Smooth muscle cell (in vitro differentiated cells): ENCODE data around the gene RTN4. TPM values are rescaled to one million over a fixed set of nuclear protein-coding genes. Genes with fewer than 3 reads are reported as not detected.

ENCODE experiments used
- DNase-seq: peaks from one replicate; lab custom pipeline; 2025; ENCODE audit not compliant: unreplicated experiment; lab: John Stamatoyannopoulos, UW
- H2AFZ ChIP-seq: fragments of 200-600 bp; sonication (generic); 2 replicates; pipeline ENCODE4 v1.6.0; 2016; ENCODE audit warnings: antibody characterized with exemption, low read depth, mild to moderate bottlenecking
- H3F3A ChIP-seq: fragments of 200-600 bp; sonication (generic); 2 replicates; pipeline ENCODE4 v1.6.0; 2017; ENCODE audit warnings: antibody characterized with exemption, low read depth
- H3K27ac ChIP-seq: fragments of 200-600 bp; sonication (generic); 2 replicates; pipeline ENCODE4 v1.5.1; 2016; ENCODE audit warnings: low read depth, mild to moderate bottlenecking
- H3K27me3 ChIP-seq: fragments of 200-600 bp; sonication (generic); 2 replicates; pipeline ENCODE4 v1.6.1; 2016; ENCODE audit warnings: low read depth, mild to moderate bottlenecking
- H3K36me3 ChIP-seq: fragments of 200-600 bp; sonication (generic); 2 replicates; pipeline ENCODE4 v1.5.1; 2016; ENCODE audit warnings: low read depth
- H3K4me1 ChIP-seq: fragments of 200-600 bp; sonication (generic); 2 replicates; pipeline ENCODE4 v1.5.1; 2016; ENCODE audit warnings: low read depth
- H3K4me2 ChIP-seq: fragments of 200-600 bp; sonication (generic); 2 replicates; pipeline ENCODE4 v1.6.0; 2016; ENCODE audit warnings: mild to moderate bottlenecking
- H3K4me3 ChIP-seq: fragments of 200-600 bp; sonication (generic); 2 replicates; pipeline ENCODE4 v1.5.1; 2016; ENCODE audit warnings: mild to moderate bottlenecking
- H3K79me2 ChIP-seq: fragments of 200-600 bp; sonication (generic); 2 replicates; pipeline ENCODE4 v1.6.0; 2016; ENCODE audit warnings: low read depth, mild to moderate bottlenecking
- H3K9ac ChIP-seq: fragments of 200-600 bp; sonication (generic); 2 replicates; pipeline ENCODE4 v1.6.0; 2016; ENCODE audit warnings: low read depth
- H3K9me3 ChIP-seq: fragments of 200-600 bp; sonication (generic); replicated peaks from 2 replicates; pipeline ENCODE4 v1.5.1; 2016; ENCODE audit warnings: low read depth
- H4K20me1 ChIP-seq: fragments of 200-600 bp; sonication (generic); 2 replicates; pipeline ENCODE4 v1.6.0; 2016; ENCODE audit warnings: low read depth
- CTCF ChIP-seq: fragments of 200-600 bp; sonication (generic); IDR thresholded peaks from 2 replicates; pipeline ENCODE4 v1.5.1; 2017; ENCODE audit warnings: borderline replicate concordance, mild to moderate bottlenecking, antibody characterized with exemption; ENCODE audit not compliant: insufficient read depth, poor library complexity, severe bottlenecking
- WGBS: methylation state at CpG from one replicate; pipeline ENCODE4 v1.1.7; 2016; ENCODE audit warnings: low lambda C conversion rate; 5-methylcytosine and 5-hydroxymethylcytosine counted together
- polyA plus RNA-seq: library from polyadenylated mRNA; unstranded; fragments of >200 nt; fragmentation: Nextera tagmentation; extraction: Ambion mirVana; gene quantifications from 2 replicates; pipeline ENCODE4 v1.2.1, GENCODE V29; 2016
- total RNA-seq: library from RNA; depleted of rRNA; stranded (reverse); fragments of >200 nt; gene quantifications from 2 replicates; pipeline ENCODE4 v1.2.3, GENCODE V29; 2014

The RTN4 gene
- total and polyA plus RNA-seq, 2 experiments from 2014 or later = 295 to 335 TPM

DNA sequence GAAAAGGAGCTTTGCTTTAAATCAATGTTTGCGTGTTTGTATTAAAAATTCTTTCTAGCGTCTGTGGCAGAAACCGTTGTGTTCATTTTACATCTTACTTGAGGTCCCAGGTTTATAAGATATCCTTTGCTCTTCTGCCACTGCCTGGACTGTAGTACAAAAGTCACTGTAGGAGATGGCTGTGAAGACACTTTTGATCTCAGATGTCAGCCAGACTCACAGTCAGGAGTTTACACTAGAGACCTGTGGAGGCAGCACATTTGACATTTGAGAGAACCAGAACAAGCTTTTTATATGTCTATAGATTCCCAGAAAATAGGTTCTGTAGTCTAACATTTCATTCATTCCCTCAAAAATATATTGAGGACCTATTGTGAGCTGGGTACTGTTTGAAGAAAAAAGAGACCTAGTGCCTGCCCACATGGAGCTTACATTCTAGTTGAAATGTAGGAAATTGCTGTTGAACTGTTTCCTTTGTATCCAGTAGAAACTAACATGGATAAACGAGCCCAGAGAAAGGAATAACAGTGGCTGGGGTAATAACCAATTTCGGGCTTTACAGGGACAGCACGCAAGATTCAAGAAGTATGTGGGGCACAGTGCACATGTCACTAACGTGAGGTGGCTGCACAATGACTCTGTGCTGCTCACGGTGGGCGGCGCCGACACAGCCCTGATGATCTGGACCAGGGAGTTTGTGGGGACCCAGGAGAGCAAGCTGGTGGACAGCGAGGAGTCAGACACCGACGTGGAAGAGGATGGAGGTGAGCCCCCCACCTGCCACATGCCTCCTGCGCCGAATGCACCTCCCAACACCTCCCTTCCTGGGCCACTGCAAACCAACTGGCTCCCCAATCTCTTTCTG, 122.3 kb downstream of the RTN4 start:
- Histone ChIP-seq H3K79me2 (no peaks in the 10 kb centered on the region), H3K36me3 (no peaks in the 10 kb centered on the region), H3K4me1 (no peaks in the 10 kb centered on the region), H3K9me3 (no peaks in the 10 kb centered on the region), H3K27ac (no peak overlapping the region), H3K4me3 (no peak overlapping the region), H2AFZ (no peak overlapping the region), H4K20me1 (no peaks in the 10 kb centered on the region), H3F3A (no peaks in the 10 kb centered on the region), H3K4me2 (no peak overlapping the region), H3K9ac (no peak overlapping the region), H3K27me3 (no peaks in the 10 kb centered on the region)
- no peak for DNase-seq
- 92% methylated on average over 16 of the region's 16 CpGs for WGBS
- TF ChIP-seq CTCF = no peak

- H3K4me1 ChIP-seq = no peaks in the 10 kb centered on the region
- H3K4me2 ChIP-seq = no peak overlapping the region
- no peak overlapping the region for H2AFZ ChIP-seq
- no peaks in the 10 kb centered on the region for H3K27me3 ChIP-seq
- no peaks in the 10 kb centered on the region for H3K79me2 ChIP-seq
- no peak for DNase-seq
- TF ChIP-seq CTCF = no peak
- H3K9ac ChIP-seq = no peak overlapping the region
- H3F3A ChIP-seq = no peaks in the 10 kb centered on the region
- no peaks in the 10 kb centered on the region for H4K20me1 ChIP-seq
- H3K36me3 ChIP-seq = no peaks in the 10 kb centered on the region
- WGBS = 91% methylated on average over 8 of the region's 8 CpGs
- H3K4me3 ChIP-seq = no peak overlapping the region
- no peaks in the 10 kb centered on the region for H3K9me3 ChIP-seq
- no peak overlapping the region for H3K27ac ChIP-seq
Measured at GRCh38 chr2:54927085-54927750, 123.0 kb downstream of the RTN4 start.

DNA sequence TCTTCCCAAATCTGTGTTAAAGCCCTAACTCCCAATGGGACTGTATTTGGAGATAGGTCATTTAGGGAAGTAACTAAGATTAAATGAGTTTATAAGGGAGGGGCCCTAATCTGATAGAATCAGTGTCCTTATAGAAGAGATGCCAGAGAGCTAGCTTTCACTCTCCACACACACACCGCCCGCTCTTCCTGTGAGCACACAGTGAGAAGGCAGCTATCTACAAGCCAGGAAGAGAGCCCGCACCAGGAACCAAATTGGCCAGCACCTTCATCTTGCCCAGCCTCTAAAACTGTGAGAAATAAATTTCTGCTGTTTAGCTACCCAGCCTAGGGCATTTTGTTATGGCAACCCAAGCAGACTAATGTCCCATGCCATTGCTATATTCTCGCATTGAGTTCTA, 125.2 kb downstream of the RTN4 start:
- WGBS = 87% methylated on average over 4 of the region's 4 CpGs
- Histone ChIP-seq H3K79me2 (no peaks in the 10 kb centered on the region), H3K9ac (no peak overlapping the region), H3K36me3 (no peaks in the 10 kb centered on the region), H3K9me3 (no peaks in the 10 kb centered on the region), H3K4me3 (no peak overlapping the region), H4K20me1 (no peaks in the 10 kb centered on the region), H3K4me2 (no peak overlapping the region), H3K27ac (no peak overlapping the region), H3K4me1 (no peaks in the 10 kb centered on the region), H2AFZ (no peak overlapping the region), H3K27me3 (no peaks in the 10 kb centered on the region), H3F3A (no peaks in the 10 kb centered on the region)
- no peak for TF ChIP-seq CTCF
- DNase-seq = no peak
